Measurements from ENCODE around the gene PHLPP1. TPM values are rescaled to one million over a fixed set of nuclear protein-coding genes. Genes with fewer than 3 reads are reported as not detected.

PHLPP1 gene
- total and polyA plus RNA-seq, 2 donors from 2014 or later, result 2.9 to 13.0 TPM

- FAIRE-seq (no peak), DNase-seq (no peak)
- no peaks in the 10 kb centered on the region for H3K9me3 ChIP-seq (ENCODE audit: control insufficient read depth in 2 of 3, insufficient read depth in 1 of 3, low read length in 3 of 3)
- H3K4me3 ChIP-seq (ENCODE audit: low read length in 3 of 3), result no peak overlapping the region
- no peaks in the 10 kb centered on the region for H3K27me3 ChIP-seq (ENCODE audit: control insufficient read depth, insufficient read depth, low read length)
- H3K9ac ChIP-seq (ENCODE audit: low read length in 3 of 3), result no peak overlapping the region
- no peak for TF ChIP-seq CTCF (IDR thresholded peaks at IDR 0.05; ENCODE audit: borderline replicate concordance, extremely low read depth, insufficient read depth)
- intact Hi-C loops (cut with DNase I), result no loop called here
- H3K27ac ChIP-seq (ENCODE audit: low read depth in 2 of 2, low read length in 2 of 2), result no peak overlapping the region
- no peaks in the 10 kb centered on the region for H3K4me1 ChIP-seq (ENCODE audit: control insufficient read depth in 2 of 3, insufficient read depth in 2 of 3, low read depth in 1 of 3, low read length in 3 of 3)
- H3K36me3 ChIP-seq (ENCODE audit: control insufficient read depth in 2 of 3, insufficient read depth in 3 of 3, low read length in 3 of 3), result no peaks in the 10 kb centered on the region
Measured at GRCh38 chr18:62992877-62993365, 277.6 kb downstream of the PHLPP1 start.

- Histone ChIP-seq H3K27me3 (ENCODE audit: control insufficient read depth, insufficient read depth, low read length) (no peaks in the 10 kb centered on the region), H3K27ac (ENCODE audit: low read depth in 2 of 2, low read length in 2 of 2) (no peak overlapping the region), H3K4me3 (ENCODE audit: low read length in 3 of 3) (no peak overlapping the region), H3K9me3 (ENCODE audit: control insufficient read depth in 2 of 3, insufficient read depth in 1 of 3, low read length in 3 of 3) (no peaks in the 10 kb centered on the region), H3K9ac (ENCODE audit: low read length in 3 of 3) (no peak overlapping the region), H3K4me1 (ENCODE audit: control insufficient read depth in 2 of 3, insufficient read depth in 2 of 3, low read depth in 1 of 3, low read length in 3 of 3) (no peaks in the 10 kb centered on the region), H3K36me3 (ENCODE audit: control insufficient read depth in 2 of 3, insufficient read depth in 3 of 3, low read length in 3 of 3) (no peaks in the 10 kb centered on the region)
- intact Hi-C loops (cut with DNase I), result no loop called here
- DNase-seq, result no peak
- FAIRE-seq, result no peak
- no peak for TF ChIP-seq CTCF (IDR thresholded peaks at IDR 0.05; ENCODE audit: borderline replicate concordance, extremely low read depth, insufficient read depth)
Measured at GRCh38 chr18:62996566-62996965, 281.2 kb downstream of the PHLPP1 start.

GRCh38 chr18:62997076-62997475 is 281.7 kb downstream of the PHLPP1 start:
- Histone ChIP-seq H3K27me3 (ENCODE audit: control insufficient read depth, insufficient read depth, low read length) (no peaks in the 10 kb centered on the region), H3K9me3 (ENCODE audit: control insufficient read depth in 2 of 3, insufficient read depth in 1 of 3, low read length in 3 of 3) (no peaks in the 10 kb centered on the region), H3K4me3 (ENCODE audit: low read length in 3 of 3) (no peak overlapping the region), H3K36me3 (ENCODE audit: control insufficient read depth in 2 of 3, insufficient read depth in 3 of 3, low read length in 3 of 3) (no peaks in the 10 kb centered on the region), H3K4me1 (ENCODE audit: control insufficient read depth in 2 of 3, insufficient read depth in 2 of 3, low read depth in 1 of 3, low read length in 3 of 3) (no peaks in the 10 kb centered on the region), H3K27ac (ENCODE audit: low read depth in 2 of 2, low read length in 2 of 2) (no peak overlapping the region), H3K9ac (ENCODE audit: low read length in 3 of 3) (no peak overlapping the region)
- no peak for DNase-seq
- intact Hi-C loops (cut with DNase I), result no loop called here
- TF ChIP-seq CTCF (IDR thresholded peaks at IDR 0.05; ENCODE audit: borderline replicate concordance, extremely low read depth, insufficient read depth), result no peak
- no peak for FAIRE-seq

- H3K36me3 ChIP-seq (ENCODE audit: control insufficient read depth in 2 of 3, insufficient read depth in 3 of 3, low read length in 3 of 3), result no peaks in the 10 kb centered on the region
- no peak overlapping the region for H3K27ac ChIP-seq (ENCODE audit: low read depth in 2 of 2, low read length in 2 of 2)
- intact Hi-C loops (cut with DNase I), result no loop called here
- FAIRE-seq (no peak), DNase-seq (no peak)
- no peaks in the 10 kb centered on the region for H3K27me3 ChIP-seq (ENCODE audit: control insufficient read depth, insufficient read depth, low read length)
- H3K4me1 ChIP-seq (ENCODE audit: control insufficient read depth in 2 of 3, insufficient read depth in 2 of 3, low read depth in 1 of 3, low read length in 3 of 3), result no peaks in the 10 kb centered on the region
- no peak overlapping the region for H3K9ac ChIP-seq (ENCODE audit: low read length in 3 of 3)
- no peaks in the 10 kb centered on the region for H3K9me3 ChIP-seq (ENCODE audit: control insufficient read depth in 2 of 3, insufficient read depth in 1 of 3, low read length in 3 of 3)
- H3K4me3 ChIP-seq (ENCODE audit: low read length in 3 of 3), result no peak overlapping the region
- no peak for TF ChIP-seq CTCF (IDR thresholded peaks at IDR 0.05; ENCODE audit: borderline replicate concordance, extremely low read depth, insufficient read depth)
Measured at GRCh38 chr18:62998443-62998842, 283.1 kb downstream of the PHLPP1 start.

Data from kidney (tissue), 14 donors.